IPS-NIHi7 (cell line): ENCODE data around the gene PCDHB11.
"Not testable (repeated sequence)": the region's sequence is repeated elsewhere in the genome, so short reads cannot be mapped to it uniquely, and the experiment has no call there.

Experiments
- DNase-seq: peaks from one replicate; pipeline ENCODE4 v3.0.0; 2012; ENCODE audit warnings: mixed read lengths; ENCODE audit errors: extremely low spot score

PCDHB11 gene

DNA sequence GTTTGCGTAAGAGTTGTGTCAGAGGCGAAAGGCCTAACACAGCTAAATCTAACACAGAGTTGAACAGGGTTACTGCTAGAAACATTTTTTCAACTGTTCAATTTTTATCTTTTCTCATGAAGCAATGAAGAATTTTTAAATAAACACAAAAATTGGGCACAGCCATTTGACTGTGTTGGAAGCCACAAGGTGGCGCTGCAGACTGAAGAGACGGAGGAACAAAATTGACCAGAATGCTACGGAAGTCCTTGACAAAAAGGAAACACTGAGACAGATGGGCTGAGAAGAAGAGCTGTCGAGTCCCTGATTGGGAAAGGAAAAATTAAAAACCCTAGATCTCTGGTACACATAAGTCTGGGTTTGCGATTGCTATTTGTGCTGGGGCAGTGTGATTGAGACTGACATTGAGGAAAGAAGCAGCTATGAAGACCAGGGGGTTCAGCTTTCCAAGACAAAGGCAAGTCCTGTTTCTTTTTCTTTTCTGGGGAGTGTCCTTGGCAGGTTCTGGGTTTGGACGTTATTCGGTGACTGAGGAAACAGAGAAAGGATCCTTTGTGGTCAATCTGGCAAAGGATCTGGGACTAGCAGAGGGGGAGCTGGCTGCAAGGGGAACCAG, 12.4 kb upstream of the PCDHB11 start, which contains the start of gene PCDHB9:
Gene PCDHB9 (plus strand): TSS at position 265 of the 616 bp plus-strand sequence. CDS start 158 bp downstream, at position 423.
- peak; percentile 69 for DNase-seq

DNA sequence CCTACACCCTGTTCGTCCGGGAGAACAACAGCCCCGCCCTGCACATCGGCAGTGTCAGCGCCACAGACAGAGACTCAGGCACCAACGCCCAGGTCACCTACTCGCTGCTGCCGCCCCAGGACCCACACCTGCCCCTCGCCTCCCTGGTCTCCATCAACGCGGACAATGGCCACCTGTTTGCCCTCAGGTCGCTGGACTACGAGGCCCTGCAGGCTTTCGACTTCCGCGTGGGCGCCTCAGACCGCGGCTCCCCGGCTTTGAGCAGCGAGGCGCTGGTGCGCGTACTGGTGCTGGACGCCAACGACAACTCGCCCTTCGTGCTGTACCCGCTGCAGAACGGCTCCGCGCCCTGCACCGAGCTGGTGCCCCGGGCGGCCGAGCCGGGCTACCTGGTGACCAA, 10.7 kb upstream of the PCDHB11 start:
- DNase-seq, result not testable (repeated sequence)

DNA sequence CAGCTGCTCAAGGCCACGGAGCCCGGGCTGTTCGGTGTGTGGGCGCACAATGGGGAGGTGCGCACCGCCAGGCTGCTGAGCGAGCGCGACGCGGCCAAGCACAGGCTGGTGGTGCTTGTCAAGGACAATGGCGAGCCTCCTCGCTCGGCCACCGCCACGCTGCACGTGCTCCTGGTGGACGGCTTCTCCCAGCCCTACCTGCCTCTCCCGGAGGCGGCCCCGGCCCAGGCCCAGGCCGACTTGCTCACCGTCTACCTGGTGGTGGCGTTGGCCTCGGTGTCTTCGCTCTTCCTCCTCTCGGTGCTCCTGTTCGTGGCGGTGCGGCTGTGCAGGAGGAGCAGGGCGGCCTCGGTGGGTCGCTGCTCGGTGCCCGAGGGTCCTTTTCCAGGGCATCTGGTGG, 10.3 kb upstream of the PCDHB11 start:
- DNase-seq, result not testable (repeated sequence)

DNA sequence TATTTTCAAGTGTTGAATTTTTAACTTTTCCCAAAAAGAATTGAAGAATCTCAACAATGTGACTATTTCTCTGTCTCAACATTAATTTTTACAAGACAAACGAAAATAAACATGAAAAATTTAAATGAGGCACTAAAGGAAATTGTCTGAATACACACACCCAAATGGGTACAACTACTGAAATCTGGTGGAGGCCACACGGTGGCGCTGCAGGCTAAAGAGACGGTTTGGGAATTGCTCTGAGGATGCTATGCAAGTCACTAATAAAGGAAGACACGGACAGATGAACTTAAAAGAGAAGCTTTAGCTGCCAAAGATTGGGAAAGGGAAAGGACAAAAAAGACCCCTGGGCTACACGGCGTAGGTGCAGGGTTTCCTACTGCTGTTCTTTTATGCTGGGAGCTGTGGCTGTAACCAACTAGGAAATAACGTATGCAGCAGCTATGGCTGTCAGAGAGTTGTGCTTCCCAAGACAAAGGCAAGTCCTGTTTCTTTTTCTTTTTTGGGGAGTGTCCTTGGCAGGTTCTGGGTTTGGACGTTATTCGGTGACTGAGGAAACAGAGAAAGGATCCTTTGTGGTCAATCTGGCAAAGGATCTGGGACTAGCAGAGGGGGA, 7.2 kb upstream of the PCDHB11 start, which contains the start of gene PCDHB10:
Gene PCDHB10 (plus strand): TSS at position 244 of the 616 bp plus-strand sequence. CDS start 200 bp downstream, at position 444.
- DNase-seq, result peak; percentile 67

DNA sequence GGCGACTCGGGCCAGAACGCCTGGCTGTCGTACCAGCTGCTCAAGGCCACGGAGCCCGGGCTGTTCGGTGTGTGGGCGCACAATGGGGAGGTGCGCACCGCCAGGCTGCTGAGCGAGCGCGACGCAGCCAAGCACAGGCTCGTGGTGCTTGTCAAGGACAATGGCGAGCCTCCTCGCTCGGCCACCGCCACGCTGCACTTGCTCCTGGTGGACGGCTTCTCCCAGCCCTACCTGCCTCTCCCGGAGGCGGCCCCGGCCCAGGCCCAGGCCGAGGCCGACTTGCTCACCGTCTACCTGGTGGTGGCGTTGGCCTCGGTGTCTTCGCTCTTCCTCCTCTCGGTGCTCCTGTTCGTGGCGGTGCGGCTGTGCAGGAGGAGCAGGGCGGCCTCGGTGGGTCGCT, 5.1 kb upstream of the PCDHB11 start:
- not testable (repeated sequence) for DNase-seq

DNA sequence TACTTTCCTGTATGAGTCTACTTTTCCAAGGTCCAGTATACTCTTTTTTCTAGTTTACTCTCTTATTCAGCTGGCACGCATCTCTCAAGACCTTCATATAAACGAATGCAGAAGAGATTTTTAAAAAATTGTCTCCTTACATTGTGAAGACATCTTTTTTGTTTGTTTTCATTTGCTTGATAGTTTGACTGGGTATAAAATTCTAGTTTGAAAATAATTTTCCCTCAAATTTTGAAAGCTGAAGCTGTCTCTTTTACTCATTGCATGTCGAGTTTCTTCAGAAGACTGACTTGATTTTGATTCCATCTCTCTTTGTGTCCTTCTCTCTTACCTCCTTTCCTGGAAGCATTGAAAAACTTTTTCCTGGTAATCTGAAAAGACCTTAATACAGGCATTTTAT, 3.1 kb upstream of the PCDHB11 start:
- no peak for DNase-seq

DNA sequence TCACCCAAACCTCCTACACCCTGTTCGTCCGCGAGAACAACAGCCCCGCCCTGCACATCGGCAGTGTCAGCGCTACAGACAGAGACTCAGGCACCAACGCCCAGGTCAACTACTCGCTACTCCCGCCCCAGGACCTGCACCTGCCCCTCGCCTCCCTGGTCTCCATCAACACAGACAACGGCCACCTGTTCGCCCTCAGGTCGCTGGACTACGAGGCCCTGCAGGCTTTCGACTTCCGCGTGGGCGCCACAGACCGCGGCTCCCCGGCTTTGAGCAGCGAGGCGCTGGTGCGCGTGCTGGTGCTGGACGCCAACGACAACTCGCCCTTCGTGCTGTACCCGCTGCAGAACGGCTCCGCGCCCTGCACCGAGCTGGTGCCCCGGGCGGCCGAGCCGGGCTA, 1.7 kb downstream of the PCDHB11 start:
- not testable (repeated sequence) for DNase-seq

DNA sequence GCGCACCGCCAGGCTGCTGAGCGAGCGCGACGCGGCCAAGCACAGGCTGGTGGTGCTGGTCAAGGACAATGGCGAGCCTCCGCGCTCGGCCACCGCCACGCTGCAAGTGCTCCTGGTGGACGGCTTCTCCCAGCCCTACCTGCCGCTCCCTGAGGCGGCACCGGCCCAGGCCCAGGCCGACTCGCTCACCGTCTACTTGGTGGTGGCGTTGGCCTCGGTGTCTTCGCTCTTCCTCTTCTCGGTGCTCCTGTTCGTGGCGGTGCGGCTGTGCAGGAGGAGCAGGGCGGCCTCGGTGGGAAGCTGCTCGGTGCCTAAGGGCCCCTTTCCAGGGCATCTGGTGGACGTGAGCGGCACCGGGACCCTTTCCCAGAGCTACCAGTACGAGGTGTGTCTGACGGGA, 2.2 kb downstream of the PCDHB11 start:
- not testable (repeated sequence) for DNase-seq

DNA sequence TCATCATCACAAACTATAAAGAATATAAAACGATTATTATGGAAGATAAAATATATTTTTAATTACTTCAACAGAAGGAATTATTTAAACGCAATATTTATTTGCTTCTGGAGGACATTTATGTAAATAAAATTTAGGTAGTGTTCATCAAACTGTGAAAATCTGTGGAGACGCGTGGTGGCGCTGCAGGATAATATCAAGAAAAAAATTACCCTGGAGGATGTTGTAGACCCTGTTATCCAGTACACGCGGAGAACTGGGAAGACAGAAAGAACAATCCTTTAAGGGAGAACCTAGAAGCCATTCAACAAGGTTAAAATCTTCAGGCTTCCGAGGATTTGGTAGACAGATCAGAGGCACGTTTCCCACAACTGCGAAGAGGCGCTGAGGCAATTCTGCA, 9.1 kb downstream of the PCDHB11 start, which contains the start of gene PCDHB12:
Gene PCDHB12 (plus strand): TSS at position 242 of the 400 bp plus-strand sequence. CDS start 189 bp downstream, outside the sequence.
- peak; percentile 23 for DNase-seq

DNA sequence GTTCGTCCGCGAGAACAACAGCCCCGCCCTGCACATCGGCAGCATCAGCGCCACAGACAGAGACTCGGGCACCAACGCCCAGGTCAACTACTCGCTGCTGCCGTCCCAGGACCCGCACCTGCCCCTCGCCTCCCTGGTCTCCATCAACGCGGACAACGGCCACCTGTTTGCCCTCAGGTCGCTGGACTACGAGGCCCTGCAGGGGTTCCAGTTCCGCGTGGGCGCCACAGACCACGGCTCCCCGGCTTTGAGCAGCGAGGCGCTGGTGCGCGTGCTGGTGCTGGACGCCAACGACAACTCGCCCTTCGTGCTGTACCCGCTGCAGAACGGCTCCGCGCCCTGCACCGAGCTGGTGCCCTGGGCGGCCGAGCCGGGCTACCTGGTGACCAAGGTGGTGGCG, 10.9 kb downstream of the PCDHB11 start:
- not testable (repeated sequence) for DNase-seq

DNA sequence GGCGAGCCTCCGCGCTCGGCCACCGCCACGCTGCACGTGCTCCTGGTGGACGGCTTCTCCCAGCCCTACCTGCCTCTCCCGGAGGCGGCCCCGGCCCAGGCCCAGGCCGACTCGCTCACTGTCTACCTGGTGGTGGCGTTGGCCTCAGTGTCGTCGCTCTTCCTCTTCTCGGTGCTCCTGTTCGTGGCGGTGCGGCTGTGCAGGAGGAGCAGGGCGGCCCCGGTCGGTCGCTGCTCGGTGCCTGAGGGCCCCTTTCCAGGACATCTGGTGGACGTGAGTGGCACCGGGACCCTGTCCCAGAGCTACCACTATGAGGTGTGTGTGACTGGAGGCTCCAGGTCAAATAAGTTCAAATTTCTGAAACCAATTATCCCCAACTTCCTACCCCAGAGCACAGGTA, 11.4 kb downstream of the PCDHB11 start:
- not testable (repeated sequence) for DNase-seq

DNA sequence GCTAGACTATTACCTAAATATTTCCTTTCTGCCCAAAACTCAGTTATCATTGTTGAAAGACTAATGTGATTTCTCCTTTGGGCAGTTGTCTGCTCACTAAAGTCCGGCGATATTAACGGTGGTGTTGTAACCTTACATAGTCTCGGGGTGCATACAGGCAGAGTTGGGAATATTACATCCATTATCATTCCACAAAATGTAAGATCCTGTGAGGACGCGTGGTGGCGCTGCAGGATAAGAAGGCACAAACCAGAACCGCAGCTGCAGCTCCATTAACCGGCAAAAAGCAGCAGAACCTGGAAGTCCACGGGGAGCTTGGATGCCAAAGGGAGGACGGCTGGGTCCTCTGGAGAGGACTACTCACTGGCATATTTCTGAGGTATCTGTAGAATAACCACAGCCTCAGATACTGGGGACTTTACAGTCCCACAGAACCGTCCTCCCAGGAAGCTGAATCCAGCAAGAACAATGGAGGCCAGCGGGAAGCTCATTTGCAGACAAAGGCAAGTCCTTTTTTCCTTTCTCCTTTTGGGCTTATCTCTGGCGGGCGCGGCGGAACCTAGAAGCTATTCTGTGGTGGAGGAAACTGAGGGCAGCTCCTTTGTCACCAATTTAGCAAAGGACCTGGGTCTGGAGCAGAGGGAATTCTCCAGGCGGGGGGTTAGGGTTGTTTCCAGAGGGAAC, 14.4 kb downstream of the PCDHB11 start, which contains the start of gene PCDHB13:
Gene PCDHB13 (plus strand): TSS at position 264 of the 684 bp plus-strand sequence. CDS start 205 bp downstream, at position 469.
- DNase-seq, result peak; percentile 19

DNA sequence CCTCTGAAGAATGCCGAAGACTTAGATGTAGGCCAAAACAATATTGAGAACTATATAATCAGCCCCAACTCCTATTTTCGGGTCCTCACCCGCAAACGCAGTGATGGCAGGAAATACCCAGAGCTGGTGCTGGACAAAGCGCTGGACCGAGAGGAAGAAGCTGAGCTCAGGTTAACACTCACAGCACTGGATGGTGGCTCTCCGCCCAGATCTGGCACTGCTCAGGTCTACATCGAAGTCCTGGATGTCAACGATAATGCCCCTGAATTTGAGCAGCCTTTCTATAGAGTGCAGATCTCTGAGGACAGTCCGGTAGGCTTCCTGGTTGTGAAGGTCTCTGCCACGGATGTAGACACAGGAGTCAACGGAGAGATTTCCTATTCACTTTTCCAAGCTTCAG, 15.2 kb downstream of the PCDHB11 start:
- not testable (repeated sequence) for DNase-seq

DNA sequence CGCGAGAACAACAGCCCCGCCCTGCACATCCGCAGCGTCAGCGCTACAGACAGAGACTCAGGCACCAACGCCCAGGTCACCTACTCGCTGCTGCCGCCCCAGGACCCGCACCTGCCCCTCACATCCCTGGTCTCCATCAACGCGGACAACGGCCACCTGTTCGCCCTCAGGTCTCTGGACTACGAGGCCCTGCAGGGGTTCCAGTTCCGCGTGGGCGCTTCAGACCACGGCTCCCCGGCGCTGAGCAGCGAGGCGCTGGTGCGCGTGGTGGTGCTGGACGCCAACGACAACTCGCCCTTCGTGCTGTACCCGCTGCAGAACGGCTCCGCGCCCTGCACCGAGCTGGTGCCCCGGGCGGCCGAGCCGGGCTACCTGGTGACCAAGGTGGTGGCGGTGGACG, 16.1 kb downstream of the PCDHB11 start:
- DNase-seq, result not testable (repeated sequence)

DNA sequence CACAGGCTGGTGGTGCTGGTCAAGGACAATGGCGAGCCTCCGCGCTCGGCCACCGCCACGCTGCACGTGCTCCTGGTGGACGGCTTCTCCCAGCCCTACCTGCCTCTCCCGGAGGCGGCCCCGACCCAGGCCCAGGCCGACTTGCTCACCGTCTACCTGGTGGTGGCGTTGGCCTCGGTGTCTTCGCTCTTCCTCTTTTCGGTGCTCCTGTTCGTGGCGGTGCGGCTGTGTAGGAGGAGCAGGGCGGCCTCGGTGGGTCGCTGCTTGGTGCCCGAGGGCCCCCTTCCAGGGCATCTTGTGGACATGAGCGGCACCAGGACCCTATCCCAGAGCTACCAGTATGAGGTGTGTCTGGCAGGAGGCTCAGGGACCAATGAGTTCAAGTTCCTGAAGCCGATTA, 16.6 kb downstream of the PCDHB11 start:
- DNase-seq, result not testable (repeated sequence)

DNA sequence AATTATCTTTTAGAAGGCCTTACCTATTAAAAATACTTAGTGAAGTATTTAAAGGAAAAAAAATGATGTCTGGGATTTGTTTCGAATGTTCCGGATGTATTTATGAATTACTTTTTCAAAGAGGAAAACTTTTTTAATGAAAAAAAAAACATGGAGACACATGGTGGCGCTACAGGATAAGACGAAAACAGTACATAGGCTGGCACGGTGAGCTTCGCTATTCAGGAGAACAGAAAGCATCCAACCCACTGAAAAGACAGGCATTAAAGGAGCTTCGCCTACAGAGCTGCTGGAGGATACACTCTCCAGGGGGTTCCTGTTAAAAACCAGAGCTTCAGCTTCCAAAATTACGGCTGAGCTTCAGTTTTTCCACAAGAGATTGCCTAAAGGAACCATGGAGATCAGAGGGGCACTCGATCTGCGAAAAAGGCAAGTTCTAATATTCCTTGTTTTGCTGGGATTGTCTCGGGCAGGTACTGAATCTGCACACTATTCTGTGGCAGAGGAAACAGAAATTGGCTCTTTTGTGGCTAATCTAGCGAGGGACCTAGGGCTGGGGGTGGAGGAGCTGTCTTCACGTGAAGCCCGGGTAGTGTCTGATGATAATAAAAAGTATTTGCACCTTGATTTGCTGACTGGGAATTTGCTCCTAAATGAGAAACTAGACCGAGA, 23.8 kb downstream of the PCDHB11 start, which contains the start of gene PCDHB14:
Gene PCDHB14 (plus strand): TSS at position 232 of the 672 bp plus-strand sequence. CDS start 163 bp downstream, at position 395.
- DNase-seq, result peak; percentile 76

DNA sequence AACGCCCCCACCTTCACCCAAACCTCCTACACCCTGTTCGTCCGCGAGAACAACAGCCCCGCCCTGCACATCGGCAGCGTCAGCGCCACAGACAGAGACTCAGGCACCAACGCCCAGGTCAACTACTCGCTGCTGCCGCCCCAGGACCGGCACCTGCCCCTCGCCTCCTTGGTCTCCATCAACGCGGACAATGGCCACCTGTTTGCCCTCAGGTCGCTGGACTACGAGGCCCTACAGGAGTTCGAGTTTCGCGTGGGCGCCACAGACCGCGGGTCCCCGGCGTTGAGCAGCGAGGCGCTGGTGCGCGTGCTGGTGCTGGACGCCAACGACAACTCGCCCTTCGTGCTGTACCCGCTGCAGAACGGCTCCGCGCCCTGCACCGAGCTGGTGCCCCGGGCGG, 25.4 kb downstream of the PCDHB11 start:
- not testable (repeated sequence) for DNase-seq

DNA sequence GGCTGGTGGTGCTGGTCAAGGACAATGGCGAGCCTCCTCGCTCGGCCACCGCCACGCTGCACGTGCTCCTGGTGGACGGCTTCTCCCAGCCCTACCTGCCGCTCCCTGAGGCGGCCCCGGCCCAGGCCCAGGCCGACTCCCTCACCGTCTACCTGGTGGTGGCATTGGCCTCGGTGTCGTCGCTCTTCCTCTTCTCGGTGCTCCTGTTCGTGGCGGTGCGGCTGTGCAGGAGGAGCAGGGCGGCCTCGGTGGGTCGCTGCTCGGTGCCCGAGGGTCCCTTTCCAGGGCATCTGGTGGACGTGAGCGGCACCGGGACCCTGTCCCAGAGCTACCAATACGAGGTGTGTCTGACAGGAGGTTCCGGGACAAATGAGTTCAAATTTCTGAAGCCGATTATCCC, 26.0 kb downstream of the PCDHB11 start:
- not testable (repeated sequence) for DNase-seq

DNA sequence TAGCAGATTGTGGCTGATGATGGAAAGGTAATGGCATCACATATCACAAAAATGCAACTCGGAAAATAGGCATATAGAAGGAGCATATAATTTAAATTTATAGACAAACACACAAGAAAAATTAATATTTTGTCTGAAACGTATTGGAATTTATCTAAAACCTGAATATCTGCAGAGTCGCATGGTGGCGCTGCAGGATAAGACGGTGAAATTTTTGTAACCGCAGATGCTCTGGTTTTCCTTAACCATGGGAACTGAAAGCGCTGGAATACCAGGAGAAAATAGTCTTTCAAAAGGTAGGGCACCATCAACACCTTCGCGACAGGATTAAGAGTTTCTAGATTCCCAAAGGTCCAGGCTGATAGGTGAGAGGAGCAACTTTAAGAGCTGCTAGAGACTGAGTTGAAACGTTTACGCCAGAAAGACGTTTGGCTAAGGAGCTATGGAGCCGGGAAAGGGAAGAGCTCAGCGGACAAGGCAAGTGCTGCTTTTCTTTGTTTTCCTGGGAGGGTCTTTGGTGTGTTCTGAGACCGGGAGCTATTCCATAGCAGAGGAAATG, 34.8 kb downstream of the PCDHB11 start:
- DNase-seq, result no peak

DNA sequence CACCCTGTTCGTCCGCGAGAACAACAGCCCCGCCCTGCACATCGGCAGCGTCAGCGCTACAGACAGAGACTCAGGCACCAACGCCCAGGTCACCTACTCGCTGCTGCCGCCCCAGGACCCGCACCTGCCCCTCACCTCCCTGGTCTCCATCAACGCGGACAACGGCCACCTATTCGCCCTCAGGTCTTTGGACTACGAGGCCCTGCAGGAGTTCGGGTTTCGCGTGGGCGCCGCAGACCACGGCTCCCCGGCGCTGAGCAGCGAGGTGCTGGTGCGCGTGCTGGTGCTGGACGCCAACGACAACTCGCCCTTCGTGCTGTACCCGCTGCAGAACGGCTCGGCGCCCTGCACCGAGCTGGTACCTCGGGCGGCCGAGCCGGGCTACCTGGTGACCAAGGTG, 36.5 kb downstream of the PCDHB11 start:
- DNase-seq, result not testable (repeated sequence)
